GM12878 (cell line): ENCODE data around the gene UBE2L6. TPM values are rescaled to one million over a fixed set of nuclear protein-coding genes. Genes with fewer than 3 reads are reported as not detected.

Experiments used
- FOS ChIP-seq: IDR thresholded peaks from 3 replicates; pipeline ENCODE4 v1.6.1; 2011; ENCODE audit warnings: borderline replicate concordance; ENCODE audit not compliant: insufficient read length; ENCODE audit errors: extremely low read depth
- HCFC1 ChIP-seq: fragments of 150-350 bp; IDR thresholded peaks from 2 replicates; pipeline ENCODE4 v1.6.1; 2014; ENCODE audit warnings: low read length
- IRF5 ChIP-seq: fragments of 450-650 bp; IDR thresholded peaks from 2 replicates; pipeline ENCODE4 v1.6.1; 2017; ENCODE audit warnings: borderline replicate concordance
- JUNB ChIP-seq: IDR thresholded peaks from 2 replicates; pipeline ENCODE4 v1.6.1; 2016; ENCODE audit warnings: antibody characterized with exemption, mild to moderate bottlenecking
- KDM1A ChIP-seq: fragments of 200-600 bp; sonication (generic); IDR thresholded peaks from 2 replicates; pipeline ENCODE4 v1.6.1; 2016; ENCODE audit warnings: borderline replicate concordance
- SKIL ChIP-seq: fragments of 450-650 bp; IDR thresholded peaks from 2 replicates; pipeline ENCODE4 v1.6.1; 2017; ENCODE audit warnings: mild to moderate bottlenecking, low read depth, inconsistent platforms; ENCODE audit not compliant: poor library complexity, severe bottlenecking
- TARDBP ChIP-seq: IDR thresholded peaks from 2 replicates; pipeline ENCODE4 v1.6.1; 2016; ENCODE audit warnings: borderline replicate concordance
- polyA plus RNA-seq, 11 experiments: library from polyadenylated mRNA; depleted of rRNA in 4 of 11; unstranded in 6 of 11; stranded (reverse) in 5 of 11; fragments of >200 nt; fragmentation: Nextera tagmentation in 4 of 11; fragmentation: Illumina TruSeq in 1 of 11; extraction: Ambion mirVana in 4 of 11; extraction: Trizol in 1 of 11; gene quantifications; 1 replicate in 1 of 11; 2 replicates in 10 of 11; pipeline versions ENCODE4 v1.2.1 to v1.2.3, GENCODE V29; 2011 to 2016; ENCODE audit warnings: inconsistent platforms in 2 of 11, missing spikeins in 2 of 11, low read depth in 1 of 11
- total RNA-seq, 4 experiments: library from RNA; depleted of rRNA in 3 of 4; stranded (reverse); fragments of >200 nt in 3 of 4; fragmentation: Illumina TruSeq in 1 of 4; extraction: Trizol in 1 of 4; gene quantifications; 2 replicates each; pipeline versions ENCODE4 v1.2.1 to v1.2.3, GENCODE V29; 2013 to 2021
- TF ChIP-seq, protein P1 (sequence below): fragments of 150-350 bp; IDR thresholded peaks from 2 replicates; pipeline ENCODE4 v1.6.1; 2016; ENCODE audit warnings: low read depth, low read length

Gene UBE2L6
- total and polyA plus RNA-seq, 10 of the 15 experiments (the other 5 are each of a cell fraction or from before 2014, with no cell fraction given) = 114 to 295 (median 173) TPM

GRCh38 chr11:57516061-57516443 lies 51.4 kb downstream of the UBE2L6 start (continued):
- TF ChIP-seq SKIL = no peak
- no peak for TF ChIP-seq IRF5
- no peak for TF ChIP-seq JUNB
- no peak for TF ChIP-seq KDM1A
- no peak for TF ChIP-seq HCFC1
- TF ChIP-seq, protein P1, sequence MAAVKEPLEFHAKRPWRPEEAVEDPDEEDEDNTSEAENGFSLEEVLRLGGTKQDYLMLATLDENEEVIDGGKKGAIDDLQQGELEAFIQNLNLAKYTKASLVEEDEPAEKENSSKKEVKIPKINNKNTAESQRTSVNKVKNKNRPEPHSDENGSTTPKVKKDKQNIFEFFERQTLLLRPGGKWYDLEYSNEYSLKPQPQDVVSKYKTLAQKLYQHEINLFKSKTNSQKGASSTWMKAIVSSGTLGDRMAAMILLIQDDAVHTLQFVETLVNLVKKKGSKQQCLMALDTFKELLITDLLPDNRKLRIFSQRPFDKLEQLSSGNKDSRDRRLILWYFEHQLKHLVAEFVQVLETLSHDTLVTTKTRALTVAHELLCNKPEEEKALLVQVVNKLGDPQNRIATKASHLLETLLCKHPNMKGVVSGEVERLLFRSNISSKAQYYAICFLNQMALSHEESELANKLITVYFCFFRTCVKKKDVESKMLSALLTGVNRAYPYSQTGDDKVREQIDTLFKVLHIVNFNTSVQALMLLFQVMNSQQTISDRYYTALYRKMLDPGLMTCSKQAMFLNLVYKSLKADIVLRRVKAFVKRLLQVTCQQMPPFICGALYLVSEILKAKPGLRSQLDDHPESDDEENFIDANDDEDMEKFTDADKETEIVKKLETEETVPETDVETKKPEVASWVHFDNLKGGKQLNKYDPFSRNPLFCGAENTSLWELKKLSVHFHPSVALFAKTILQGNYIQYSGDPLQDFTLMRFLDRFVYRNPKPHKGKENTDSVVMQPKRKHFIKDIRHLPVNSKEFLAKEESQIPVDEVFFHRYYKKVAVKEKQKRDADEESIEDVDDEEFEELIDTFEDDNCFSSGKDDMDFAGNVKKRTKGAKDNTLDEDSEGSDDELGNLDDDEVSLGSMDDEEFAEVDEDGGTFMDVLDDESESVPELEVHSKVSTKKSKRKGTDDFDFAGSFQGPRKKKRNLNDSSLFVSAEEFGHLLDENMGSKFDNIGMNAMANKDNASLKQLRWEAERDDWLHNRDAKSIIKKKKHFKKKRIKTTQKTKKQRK = no peak
- no peak for TF ChIP-seq FOS
- no peak for TF ChIP-seq TARDBP
- TF ChIP-seq, all 136 proteins: peak for 0
